HG03442 (cell line): ENCODE results near the gene RASA3.
"Not testable (repeated sequence)": the region's sequence is repeated elsewhere in the genome, so short reads cannot be mapped to it uniquely, and the experiment has no call there.

Experiments used
- ATAC-seq: cut with Tn5 transposase; IDR thresholded peaks from one replicate; pipeline ENCODE4 v1.9.1; 2021; ENCODE audit warnings: mild to moderate bottlenecking, moderate library complexity; ENCODE audit not compliant: unreplicated experiment

RASA3 gene

DNA sequence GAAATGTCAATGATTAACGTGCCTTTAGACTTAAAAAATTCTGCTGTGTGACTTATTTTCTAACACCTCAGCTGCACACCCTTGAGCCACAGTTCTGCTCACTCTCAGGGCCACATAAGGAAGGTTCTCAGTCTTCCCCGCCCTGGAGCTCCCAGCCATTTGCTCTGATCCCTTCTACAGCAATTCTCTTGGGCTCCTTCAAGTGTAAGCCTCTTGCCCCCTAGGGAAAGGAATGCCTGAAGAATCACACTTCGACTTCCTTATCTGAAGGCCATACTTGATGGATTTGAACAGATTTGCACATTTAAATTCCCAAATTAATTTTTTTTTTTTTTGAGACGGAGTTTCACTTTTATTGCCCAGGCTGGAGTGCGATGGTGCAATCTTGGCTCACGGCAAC is 44.2 kb downstream of the RASA3 start:
- no peak for ATAC-seq

GRCh38 chr13:114087430-114087829 is 45.0 kb downstream of the RASA3 start:
- no peak for ATAC-seq

GRCh38 chr13:114082849-114083645 is 49.4 kb downstream of the RASA3 start:
- ATAC-seq, result no peak

DNA sequence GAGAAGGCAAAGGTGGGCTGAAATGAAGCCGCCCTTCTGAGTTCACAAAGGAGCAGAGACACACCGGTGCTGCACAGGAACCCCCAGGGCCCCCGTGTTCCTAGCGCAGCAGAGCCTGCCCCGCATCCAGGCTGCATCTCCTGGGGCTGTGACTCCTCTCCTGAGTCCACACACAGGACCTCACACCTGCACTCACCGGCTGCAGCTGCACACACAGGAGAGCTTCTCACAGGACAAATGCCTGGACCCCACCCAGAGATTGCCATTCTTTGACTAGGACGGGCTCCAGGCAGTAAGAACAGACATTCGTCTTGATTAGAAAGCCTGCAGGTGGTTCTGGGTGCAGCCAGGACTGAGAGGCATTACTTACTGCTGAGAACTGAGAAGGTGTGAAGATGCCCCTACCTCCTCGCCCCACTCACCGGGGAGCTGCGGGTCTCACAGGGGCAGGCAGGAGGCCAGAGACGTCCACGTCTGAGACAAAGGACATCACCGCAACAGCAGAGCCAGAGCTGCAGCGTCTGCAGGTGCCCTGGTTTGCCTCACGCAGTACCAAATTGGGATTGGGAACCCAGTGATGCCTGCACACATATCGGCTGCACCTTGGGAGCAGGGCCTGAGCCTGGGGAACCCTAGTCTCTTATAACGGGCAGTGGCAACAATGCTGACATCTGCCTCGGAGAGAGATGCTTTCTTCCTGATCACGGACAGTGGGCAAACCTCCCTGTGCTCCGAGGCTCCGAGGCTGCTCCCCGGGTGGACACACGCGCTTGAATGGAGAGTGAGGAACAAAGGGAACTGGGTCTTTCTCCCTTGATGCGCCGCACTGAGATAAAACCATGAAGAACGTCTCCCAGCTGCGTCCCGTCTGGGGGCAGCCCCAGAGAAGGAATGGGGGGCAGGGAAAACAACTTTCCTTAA is 50.4 kb downstream of the RASA3 start:
- no peak for ATAC-seq

DNA sequence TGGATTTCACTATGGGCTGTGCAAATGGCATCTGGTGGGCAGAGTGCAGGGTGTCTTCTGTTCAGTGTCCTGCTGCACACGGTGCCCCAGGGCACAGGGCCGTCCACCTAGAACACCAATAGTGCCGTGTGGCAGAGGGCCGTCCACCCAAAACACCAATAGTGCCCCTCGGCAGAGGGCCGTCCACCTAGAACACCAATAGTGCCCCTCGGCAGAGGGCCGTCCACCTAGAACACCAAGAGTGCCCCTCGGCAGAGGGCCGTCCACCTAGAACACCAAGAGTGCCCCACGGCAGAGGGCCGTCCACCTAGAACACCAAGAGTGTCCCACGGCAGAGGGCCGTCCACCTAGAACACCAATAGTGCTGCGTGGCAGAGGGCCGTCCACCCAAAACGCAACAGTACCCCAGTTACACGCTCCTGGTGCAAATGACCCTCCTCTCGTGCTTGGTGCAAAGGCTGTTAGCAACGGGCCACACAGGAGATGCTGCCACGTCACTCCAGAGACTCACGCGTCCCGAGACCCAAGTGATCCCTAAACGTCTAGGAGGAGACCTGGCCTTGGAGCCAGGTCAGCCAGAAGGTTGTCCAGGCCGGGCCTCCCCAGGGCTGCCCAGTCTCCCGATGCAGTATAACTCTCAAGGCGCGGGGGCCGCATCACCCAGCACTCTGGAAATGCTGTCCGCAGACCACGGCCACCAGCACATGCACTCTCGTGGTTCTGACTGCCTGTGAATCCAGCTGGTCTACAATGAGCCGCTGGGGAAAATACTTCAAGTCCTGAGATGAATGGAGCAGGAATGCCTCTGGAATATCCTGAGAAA is 51.5 kb downstream of the RASA3 start:
- no peak for ATAC-seq

DNA sequence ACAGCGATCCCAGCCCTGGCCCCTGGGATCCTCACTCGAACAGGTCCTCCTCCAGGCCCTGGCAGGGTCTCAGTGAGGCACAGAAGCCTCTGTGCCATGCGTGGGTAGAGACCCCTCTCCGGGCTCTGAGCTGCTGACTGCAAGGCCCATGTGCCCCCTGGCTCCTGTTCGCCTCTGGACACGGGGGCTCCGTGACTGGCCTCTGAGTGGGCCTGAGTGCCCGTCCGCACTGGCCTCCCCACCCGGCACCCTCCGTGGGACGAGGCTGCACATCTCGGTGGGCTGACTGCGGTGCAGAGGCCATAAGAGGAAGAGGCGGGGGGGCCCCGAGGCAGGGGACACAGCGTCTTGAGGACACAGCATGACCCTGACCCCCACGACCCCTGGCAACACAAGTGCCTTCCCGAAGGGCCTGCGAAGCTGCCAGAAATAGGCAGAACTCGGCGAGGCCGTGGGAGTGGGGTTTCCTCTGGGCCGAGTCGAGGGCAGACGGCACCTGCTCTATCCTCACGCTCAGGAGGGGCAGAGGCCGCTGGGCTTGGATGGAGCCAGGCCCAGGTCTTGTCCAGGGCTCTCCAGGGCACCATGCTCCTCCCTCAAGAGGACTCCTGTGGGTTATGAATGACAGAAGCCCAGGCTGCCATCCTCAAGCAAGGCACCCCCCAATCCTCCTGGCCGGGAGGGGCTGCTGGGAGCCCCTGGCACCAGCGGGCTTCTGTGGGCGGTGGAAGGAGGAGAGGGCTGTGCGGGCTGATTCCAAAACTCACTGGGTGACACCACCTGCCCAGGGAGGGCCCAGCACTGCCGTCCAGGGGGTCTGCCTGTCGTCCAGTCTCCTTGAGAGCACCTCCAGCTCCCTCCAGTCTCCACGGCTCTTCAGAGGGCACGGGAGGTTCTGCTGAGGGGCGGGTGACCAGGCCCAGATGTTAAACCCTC is 52.6 kb downstream of the RASA3 start:
- no peak for ATAC-seq

DNA sequence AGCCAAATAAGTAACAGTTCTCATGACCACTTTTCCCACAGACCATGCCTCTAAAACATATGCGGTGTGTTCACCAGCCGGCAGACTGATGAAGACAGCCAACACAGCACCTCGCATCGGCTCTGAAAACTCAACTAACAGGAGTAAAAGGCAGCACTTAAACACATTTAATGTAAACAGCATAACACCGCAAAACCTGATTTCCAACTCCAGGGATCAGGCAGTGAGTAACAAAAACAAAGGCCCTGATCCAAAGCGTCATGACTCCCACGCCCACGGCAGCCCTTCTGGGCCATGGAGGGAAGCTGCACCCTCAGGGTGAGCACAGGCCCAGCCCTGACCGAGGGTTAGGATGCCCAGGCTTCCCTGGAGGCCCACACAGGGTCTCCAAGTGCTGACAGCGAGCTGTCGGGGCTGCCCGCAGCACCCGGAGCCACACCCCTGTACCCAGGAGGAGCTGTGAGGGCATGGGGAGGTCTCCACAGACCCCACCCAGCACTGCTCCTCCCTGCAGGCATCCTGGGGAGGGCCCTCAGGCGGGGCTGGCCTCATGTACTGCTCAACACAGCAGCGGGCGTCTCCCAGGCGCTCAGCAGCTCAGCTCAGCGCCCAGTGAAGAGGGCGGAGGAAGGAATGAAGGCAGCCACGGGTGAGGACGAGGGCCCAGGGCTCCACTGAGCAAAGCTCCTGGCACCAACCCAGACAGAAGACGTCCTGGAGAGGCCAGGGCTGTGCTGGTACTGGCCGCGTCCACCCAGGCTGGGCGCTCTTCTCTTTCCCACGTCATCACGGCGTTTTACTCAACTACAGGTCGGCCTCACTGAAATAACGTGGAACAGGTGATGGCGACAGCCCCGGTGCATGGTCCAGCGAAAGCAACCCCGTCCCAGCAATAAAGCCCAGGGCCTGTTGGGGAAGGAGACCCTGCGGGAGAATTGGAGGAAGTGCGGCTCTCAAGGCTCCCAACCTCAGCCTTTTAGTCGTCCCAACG is 53.7 kb downstream of the RASA3 start:
- no peak for ATAC-seq

GRCh38 chr13:114077933-114078325 is 54.5 kb downstream of the RASA3 start:
- no peak for ATAC-seq

DNA sequence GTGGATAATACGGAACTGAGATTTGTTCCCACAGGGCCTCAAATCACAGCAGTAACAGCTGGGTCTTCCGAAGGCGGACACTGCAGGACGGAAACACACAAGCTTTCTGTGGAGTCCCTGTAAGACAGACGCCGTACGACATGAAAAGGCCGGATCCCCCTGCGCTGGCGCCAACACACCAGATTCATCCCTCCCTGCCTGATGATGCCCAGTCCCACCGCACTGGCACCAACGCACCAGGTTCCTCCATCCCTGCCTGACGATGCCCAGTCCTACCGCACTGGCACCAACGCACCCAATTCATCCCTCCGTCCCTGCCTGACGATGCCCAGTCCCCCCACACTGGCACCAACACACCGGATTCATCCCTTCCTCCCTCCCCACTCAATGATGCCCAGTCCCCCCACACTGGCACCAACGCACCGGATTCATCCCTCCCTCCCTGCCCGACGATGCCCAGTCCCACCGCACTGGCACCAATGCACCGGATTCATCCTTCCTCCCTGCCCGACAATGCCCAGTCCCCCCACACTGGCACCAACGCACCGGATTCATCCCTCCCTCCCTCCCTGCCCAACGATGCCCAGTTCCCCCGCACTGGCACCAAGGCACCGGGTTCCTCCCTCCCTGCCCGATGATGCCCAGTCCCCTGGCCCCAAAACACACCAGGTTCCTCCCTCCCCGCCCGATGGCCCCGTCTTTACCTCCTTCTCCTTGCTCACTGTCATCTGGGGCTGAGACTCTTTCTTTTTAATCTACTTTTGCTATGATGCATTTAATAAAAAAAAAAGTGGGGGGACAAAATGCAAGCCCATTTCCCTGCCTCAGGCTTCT is 55.1 kb downstream of the RASA3 start:
- no peak for ATAC-seq

DNA sequence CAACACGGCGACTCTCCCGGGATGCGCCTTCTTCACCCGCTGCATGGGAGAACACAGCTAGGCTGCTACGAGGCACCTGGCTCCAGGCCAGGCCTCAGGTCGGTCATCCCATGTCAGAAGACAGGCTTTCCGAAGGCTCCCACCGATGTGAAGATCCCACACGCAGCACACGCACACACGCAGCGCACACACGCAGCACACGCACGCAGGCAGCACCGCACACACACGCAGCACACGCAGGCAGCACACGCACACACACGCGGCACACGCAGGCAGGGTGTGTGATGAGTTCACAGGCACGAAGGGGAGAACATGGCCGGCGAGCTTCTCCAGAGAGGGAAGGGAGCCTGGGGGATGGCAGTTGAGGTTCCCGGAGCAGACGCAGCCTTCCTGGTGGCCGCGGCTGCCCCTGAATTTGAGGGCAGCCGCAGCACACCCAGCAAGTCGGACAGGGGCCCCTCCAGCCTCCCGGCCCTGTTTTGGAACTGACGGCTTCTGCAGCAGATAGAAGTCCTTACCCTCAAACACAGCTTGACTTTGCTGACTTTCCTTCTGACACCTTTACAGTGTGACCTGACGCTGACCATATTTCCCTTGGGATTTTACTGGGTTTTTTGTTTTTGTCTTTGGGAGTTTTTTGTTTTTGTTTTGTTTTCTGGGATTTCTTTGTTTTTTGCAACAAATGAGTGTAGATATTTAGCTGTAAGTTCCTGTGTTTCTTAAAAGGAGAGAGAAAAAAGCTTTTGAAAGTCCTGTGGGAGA is 55.9 kb downstream of the RASA3 start:
- no peak for ATAC-seq

DNA sequence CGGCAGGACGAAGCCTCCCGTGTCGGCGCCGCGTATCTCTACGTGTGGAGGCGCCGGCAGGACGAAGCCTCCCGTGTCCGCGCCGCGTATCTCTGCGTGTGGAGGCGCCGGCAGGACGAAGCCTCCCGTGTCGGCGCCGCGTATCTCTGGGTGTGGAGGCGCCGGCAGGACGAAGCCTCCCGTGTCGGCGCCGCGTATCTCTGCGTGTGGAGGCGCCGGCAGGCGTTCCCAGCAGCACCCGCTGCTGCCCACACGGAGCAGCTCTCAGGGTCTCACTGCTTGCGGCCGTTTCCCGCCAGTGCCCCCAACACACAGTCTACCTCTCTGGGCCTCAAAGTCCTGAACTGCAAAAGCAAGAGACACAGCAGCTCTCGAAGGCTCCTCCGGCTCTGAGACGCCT is 56.6 kb downstream of the RASA3 start:
- ATAC-seq, result not testable (repeated sequence)

DNA sequence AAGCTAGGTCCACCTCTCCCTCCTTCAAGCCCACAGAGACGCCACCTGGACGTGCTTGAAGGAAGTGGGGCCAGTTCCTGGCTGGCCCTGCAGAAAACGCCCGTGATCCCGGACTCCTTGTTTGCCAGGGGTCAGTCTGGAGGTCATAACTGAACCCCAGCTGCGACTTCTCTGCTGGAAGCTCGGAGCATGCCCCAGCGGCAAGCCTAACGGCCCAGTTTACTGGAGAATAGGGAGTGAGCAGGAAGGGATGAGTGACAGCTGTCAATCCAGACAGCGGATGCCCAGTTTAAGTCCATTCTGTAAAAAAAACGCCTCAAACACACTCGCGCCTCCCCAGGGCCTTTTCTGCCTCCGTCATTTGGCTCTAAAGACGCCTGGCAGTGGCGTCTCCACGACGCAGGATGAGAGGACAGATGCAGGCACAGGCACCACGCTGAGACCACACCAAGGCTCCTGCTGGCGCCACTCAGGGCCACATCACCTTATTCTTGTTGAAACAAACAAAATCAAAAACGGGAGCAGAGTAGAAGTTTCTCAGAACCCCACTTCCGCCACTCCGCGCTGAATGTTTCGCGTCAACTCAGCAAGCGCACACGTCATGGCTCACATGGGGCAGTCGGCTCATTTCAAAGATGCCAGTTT is 57.6 kb downstream of the RASA3 start:
- no peak for ATAC-seq

GRCh38 chr13:114073881-114074612 is 58.4 kb downstream of the RASA3 start:
- no peak for ATAC-seq

GRCh38 chr13:114072421-114072820 is 60.0 kb downstream of the RASA3 start:
- no peak for ATAC-seq

- ATAC-seq, result no peak
These were observed 60.4 kb downstream of the RASA3 start for GRCh38 chr13:114071991-114072390.

GRCh38 chr13:114071410-114071809 is 61.0 kb downstream of the RASA3 start:
- ATAC-seq, result no peak
